ENCODE data around the gene ZNRF4.
A peak's percentile ranks its signal among the peaks of the same experiment; 100 is the strongest.
"Not testable (repeated sequence)": the region's sequence is repeated elsewhere in the genome, so short reads cannot be mapped to it uniquely, and the experiment has no call there.

ZNRF4 gene

GRCh38 chr19:5455367-5456129 is at the start of gene ZNRF4:
ZNRF4 (plus strand) TSS chr19:5455417; CDS start chr19:5455492, 75 bp downstream.
- Histone ChIP-seq H3K36me3 (ENCODE audit: insufficient read depth, low read length) (no peaks in the 10 kb centered on the region), H3K4me1 (ENCODE audit: control insufficient read depth, insufficient read depth, low read length, unreplicated experiment) (no peaks in the 10 kb centered on the region), H3K79me2 (ENCODE audit: control insufficient read depth, insufficient read depth, low read length, unreplicated experiment) (no peaks in the 10 kb centered on the region), H3K27me3 (ENCODE audit: insufficient read depth, low read length) (0 out of 2 replicates have a peak, but pooled peaks cover 2% of the 10 kb centered on the region), H3K27ac (ENCODE audit: low read depth, low read length) (no peak within 1 kb of the TSS), H3K4me3 (ENCODE audit: low read depth, low read length) (no peak within 1 kb of the TSS), H2AFZ (ENCODE audit: low read length, unreplicated experiment) (no peak within 1 kb of the TSS)

- H3K36me3 ChIP-seq (ENCODE audit: insufficient read depth, low read length); H3K4me1 ChIP-seq (ENCODE audit: control insufficient read depth, insufficient read depth, low read length, unreplicated experiment); H3K27ac ChIP-seq (ENCODE audit: low read depth, low read length); H2AFZ ChIP-seq (ENCODE audit: low read length, unreplicated experiment); H3K27me3 ChIP-seq (ENCODE audit: insufficient read depth, low read length); H3K79me2 ChIP-seq (ENCODE audit: control insufficient read depth, insufficient read depth, low read length, unreplicated experiment); H3K4me3 ChIP-seq (ENCODE audit: low read depth, low read length): not testable (repeated sequence)
These were observed 49.0 kb upstream of the ZNRF4 start for GRCh38 chr19:5406198-5406597.

GRCh38 chr19:5406816-5407215 is 48.4 kb upstream of the ZNRF4 start:
- H3K4me3 ChIP-seq (ENCODE audit: low read depth, low read length), result no peak overlapping the region
- peaks cover 9% of the 10 kb centered on the region; the same call in 1 of the 2 replicates for H3K27me3 ChIP-seq (ENCODE audit: insufficient read depth, low read length)
- H2AFZ ChIP-seq (ENCODE audit: low read length, unreplicated experiment), result no peak overlapping the region
- H3K36me3 ChIP-seq (ENCODE audit: insufficient read depth, low read length), result no peaks in the 10 kb centered on the region
- H3K27ac ChIP-seq (ENCODE audit: low read depth, low read length), result no peak overlapping the region
- H3K79me2 ChIP-seq (ENCODE audit: control insufficient read depth, insufficient read depth, low read length, unreplicated experiment), result no peaks in the 10 kb centered on the region
- no peaks in the 10 kb centered on the region for H3K4me1 ChIP-seq (ENCODE audit: control insufficient read depth, insufficient read depth, low read length, unreplicated experiment)

- no peaks in the 10 kb centered on the region for H3K79me2 ChIP-seq (ENCODE audit: control insufficient read depth, insufficient read depth, low read length, unreplicated experiment)
- no peaks in the 10 kb centered on the region for H3K36me3 ChIP-seq (ENCODE audit: insufficient read depth, low read length)
- peaks cover 9% of the 10 kb centered on the region; the same call in 1 of the 2 replicates for H3K27me3 ChIP-seq (ENCODE audit: insufficient read depth, low read length)
- no peak overlapping the region for H2AFZ ChIP-seq (ENCODE audit: low read length, unreplicated experiment)
- H3K4me1 ChIP-seq (ENCODE audit: control insufficient read depth, insufficient read depth, low read length, unreplicated experiment), result no peaks in the 10 kb centered on the region
- no peak overlapping the region for H3K4me3 ChIP-seq (ENCODE audit: low read depth, low read length)
- no peak overlapping the region for H3K27ac ChIP-seq (ENCODE audit: low read depth, low read length)
These were observed 47.9 kb upstream of the ZNRF4 start for GRCh38 chr19:5407356-5407755.

GRCh38 chr19:5417495-5418436 is 37.5 kb upstream of the ZNRF4 start:
- Histone ChIP-seq H3K4me3 (ENCODE audit: low read depth, low read length) (peak overlapping the region; percentile 60), H3K27ac (ENCODE audit: low read depth, low read length) (no peak overlapping the region), H3K27me3 (ENCODE audit: insufficient read depth, low read length) (peaks cover 48% of the 10 kb centered on the region)

GRCh38 chr19:5418677-5419076 is 36.5 kb upstream of the ZNRF4 start:
- no peaks in the 10 kb centered on the region for H3K36me3 ChIP-seq (ENCODE audit: insufficient read depth, low read length)
- H3K4me3 ChIP-seq (ENCODE audit: low read depth, low read length), result no peak overlapping the region
- H3K27me3 ChIP-seq (ENCODE audit: insufficient read depth, low read length), result peaks cover 49% of the 10 kb centered on the region
- no peak overlapping the region for H3K27ac ChIP-seq (ENCODE audit: low read depth, low read length)
- H3K4me1 ChIP-seq (ENCODE audit: control insufficient read depth, insufficient read depth, low read length, unreplicated experiment), result no peaks in the 10 kb centered on the region
- H3K79me2 ChIP-seq (ENCODE audit: control insufficient read depth, insufficient read depth, low read length, unreplicated experiment), result no peaks in the 10 kb centered on the region
- H2AFZ ChIP-seq (ENCODE audit: low read length, unreplicated experiment), result no peak overlapping the region

More at GRCh38 chr19:5417495-5418436, 37.5 kb upstream of the ZNRF4 start:
- no peaks in the 10 kb centered on the region for H3K79me2 ChIP-seq (ENCODE audit: control insufficient read depth, insufficient read depth, low read length, unreplicated experiment)
- no peaks in the 10 kb centered on the region for H3K36me3 ChIP-seq (ENCODE audit: insufficient read depth, low read length)
- no peaks in the 10 kb centered on the region for H3K4me1 ChIP-seq (ENCODE audit: control insufficient read depth, insufficient read depth, low read length, unreplicated experiment)
- H2AFZ ChIP-seq (ENCODE audit: low read length, unreplicated experiment), result no peak overlapping the region

GRCh38 chr19:5420953-5421352 is 34.3 kb upstream of the ZNRF4 start:
- no peak overlapping the region for H3K4me3 ChIP-seq (ENCODE audit: low read depth, low read length)
- no peak overlapping the region for H3K27ac ChIP-seq (ENCODE audit: low read depth, low read length)
- H3K36me3 ChIP-seq (ENCODE audit: insufficient read depth, low read length), result no peaks in the 10 kb centered on the region
- H3K79me2 ChIP-seq (ENCODE audit: control insufficient read depth, insufficient read depth, low read length, unreplicated experiment), result no peaks in the 10 kb centered on the region
- H3K4me1 ChIP-seq (ENCODE audit: control insufficient read depth, insufficient read depth, low read length, unreplicated experiment), result no peaks in the 10 kb centered on the region
- H2AFZ ChIP-seq (ENCODE audit: low read length, unreplicated experiment), result no peak overlapping the region
- H3K27me3 ChIP-seq (ENCODE audit: insufficient read depth, low read length), result peaks cover 63% of the 10 kb centered on the region

- H3K79me2 ChIP-seq (ENCODE audit: control insufficient read depth, insufficient read depth, low read length, unreplicated experiment), result no peaks in the 10 kb centered on the region
- peaks cover 48% of the 10 kb centered on the region for H3K27me3 ChIP-seq (ENCODE audit: insufficient read depth, low read length)
- no peak overlapping the region for H2AFZ ChIP-seq (ENCODE audit: low read length, unreplicated experiment)
- no peaks in the 10 kb centered on the region for H3K36me3 ChIP-seq (ENCODE audit: insufficient read depth, low read length)
- no peak overlapping the region for H3K27ac ChIP-seq (ENCODE audit: low read depth, low read length)
- H3K4me1 ChIP-seq (ENCODE audit: control insufficient read depth, insufficient read depth, low read length, unreplicated experiment), result no peaks in the 10 kb centered on the region
- no peak overlapping the region for H3K4me3 ChIP-seq (ENCODE audit: low read depth, low read length)
These were observed 31.6 kb upstream of the ZNRF4 start for GRCh38 chr19:5423567-5424125.

GRCh38 chr19:5424192-5424973 is 30.8 kb upstream of the ZNRF4 start:
- Histone ChIP-seq H3K4me1 (ENCODE audit: control insufficient read depth, insufficient read depth, low read length, unreplicated experiment) (no peaks in the 10 kb centered on the region), H3K4me3 (ENCODE audit: low read depth, low read length) (no peak overlapping the region), H3K27me3 (ENCODE audit: insufficient read depth, low read length) (peaks cover 41% of the 10 kb centered on the region), H3K36me3 (ENCODE audit: insufficient read depth, low read length) (no peaks in the 10 kb centered on the region), H3K79me2 (ENCODE audit: control insufficient read depth, insufficient read depth, low read length, unreplicated experiment) (no peaks in the 10 kb centered on the region), H2AFZ (ENCODE audit: low read length, unreplicated experiment) (no peak overlapping the region), H3K27ac (ENCODE audit: low read depth, low read length) (no peak overlapping the region)

- Histone ChIP-seq H3K27ac (ENCODE audit: low read depth, low read length) (no peak overlapping the region), H3K27me3 (ENCODE audit: insufficient read depth, low read length) (peaks cover 41% of the 10 kb centered on the region), H2AFZ (ENCODE audit: low read length, unreplicated experiment) (no peak overlapping the region), H3K4me1 (ENCODE audit: control insufficient read depth, insufficient read depth, low read length, unreplicated experiment) (no peaks in the 10 kb centered on the region), H3K79me2 (ENCODE audit: control insufficient read depth, insufficient read depth, low read length, unreplicated experiment) (no peaks in the 10 kb centered on the region), H3K36me3 (ENCODE audit: insufficient read depth, low read length) (no peaks in the 10 kb centered on the region), H3K4me3 (ENCODE audit: low read depth, low read length) (no peak overlapping the region)
These were observed 30.0 kb upstream of the ZNRF4 start for GRCh38 chr19:5425260-5425659.
